ENCODE data around the gene FAP. TPM values are rescaled to one million over a fixed set of nuclear protein-coding genes. Genes with fewer than 3 reads are reported as not detected.

FAP gene
- total and polyA plus RNA-seq, 2 donors (not counting 3 experiments of a cell fraction or from before 2014, with no cell fraction given), result 1.1 TPM; not detected in 1

- BruUV-seq (replicated peaks), result no TSS peak
- no peak for DNase-seq (ENCODE audit: low read depth, low spot score)
- no peak for FAIRE-seq
Measured at GRCh38 chr2:162257425-162257824, 14.2 kb upstream of the FAP start.

More at GRCh38 chr2:162257425-162257824, 14.2 kb upstream of the FAP start:
- no peaks in the 10 kb centered on the region for H3K79me2 ChIP-seq (ENCODE audit: control insufficient read depth, insufficient read depth, low read length)
- TF ChIP-seq FOS (IDR thresholded peaks at IDR 0.05; ENCODE audit: borderline replicate concordance, insufficient read depth, low read length), result no peak
- TF ChIP-seq CTCF (IDR thresholded peaks at IDR 0.05; ENCODE audit: extremely low read depth in 1 of 2, insufficient read depth in 1 of 2, low read depth in 1 of 2, low read length in 2 of 2), result no peak
- no peak for TF ChIP-seq GATA2 (IDR thresholded peaks at IDR 0.05; ENCODE audit: insufficient read depth, insufficient read length, low read depth, low read length)
- no peak for TF ChIP-seq POLR2A (IDR thresholded peaks at IDR 0.05; ENCODE audit: low read depth, low read length)
- TF ChIP-seq MYC (IDR thresholded peaks at IDR 0.05; ENCODE audit: low read depth, low read length), result no peak
- TF ChIP-seq MAX (IDR thresholded peaks at IDR 0.05; ENCODE audit: insufficient read depth, insufficient read length), result no peak
- no peak for TF ChIP-seq JUN (IDR thresholded peaks at IDR 0.05; ENCODE audit: borderline replicate concordance, insufficient read depth, insufficient read length, low read depth)
- no peak for TF ChIP-seq POLR2AphosphoS5 (IDR thresholded peaks at IDR 0.05; ENCODE audit: insufficient read depth, low read depth, low read length)
- no peak for TF ChIP-seq EZH2 (IDR thresholded peaks at IDR 0.05; ENCODE audit: borderline replicate concordance, low read depth, low read length, severe bottlenecking)
- peaks cover 14% of the 10 kb centered on the region for H3K4me1 ChIP-seq (ENCODE audit: control insufficient read depth, extremely low read depth, insufficient read depth, low read length)
- dilution Hi-C loops (cut with MboI; ENCODE audit: extremely low pct_ligation_motif_present, low sequenced_read_pairs), result no loop called here
- no peak overlapping the region for H3K4me3 ChIP-seq (replicated peaks in 1 of 3; ENCODE audit: insufficient read depth in 1 of 3, low read depth in 1 of 3, low read length in 3 of 3)
- no peaks in the 10 kb centered on the region for H4K20me1 ChIP-seq (replicated peaks; ENCODE audit: control insufficient read depth, extremely low read depth, insufficient read depth, low read length)
- H3K4me2 ChIP-seq (ENCODE audit: insufficient read depth, low read length), result no peak overlapping the region
- ChIA-PET CTCF (interaction anchor here (1.3 to 1.7 kb wide), 3 partner anchors 16 to 41 kb away, joined by 3 to 11 read pairs (median 4); no protein-coding TSS in a partner anchor), POLR2A (no interaction called here)
- H3K9ac ChIP-seq (replicated peaks; ENCODE audit: extremely low read depth, insufficient read depth, low read length), result no peak overlapping the region
- intact Hi-C loops (cut with micrococcal nuclease), result no loop called here
- H3K9me3 ChIP-seq (replicated peaks; ENCODE audit: control insufficient read depth, insufficient read depth, low read length), result no peaks in the 10 kb centered on the region
- no peak overlapping the region for H2AFZ ChIP-seq (ENCODE audit: low read depth, low read length)
- H3K27me3 ChIP-seq (ENCODE audit: control insufficient read depth in 2 of 2, insufficient read depth in 2 of 2, low read length in 2 of 2), result no peaks in the 10 kb centered on the region
- no peak overlapping the region for H3K27ac ChIP-seq (ENCODE audit: insufficient read depth, low read depth, low read length)
- H3K9me1 ChIP-seq (replicated peaks; ENCODE audit: control insufficient read depth, extremely low read depth, insufficient read depth, low read length), result no peaks in the 10 kb centered on the region
- H3K36me3 ChIP-seq (ENCODE audit: control insufficient read depth in 2 of 2, extremely low read depth in 1 of 2, insufficient read depth in 2 of 2, low read length in 2 of 2), result no peaks in the 10 kb centered on the region
